ENCODE measurements around the gene HMGN3.
"Not testable (repeated sequence)": the region's sequence is repeated elsewhere in the genome, so short reads cannot be mapped to it uniquely, and the experiment has no call there.

HMGN3 gene

DNA sequence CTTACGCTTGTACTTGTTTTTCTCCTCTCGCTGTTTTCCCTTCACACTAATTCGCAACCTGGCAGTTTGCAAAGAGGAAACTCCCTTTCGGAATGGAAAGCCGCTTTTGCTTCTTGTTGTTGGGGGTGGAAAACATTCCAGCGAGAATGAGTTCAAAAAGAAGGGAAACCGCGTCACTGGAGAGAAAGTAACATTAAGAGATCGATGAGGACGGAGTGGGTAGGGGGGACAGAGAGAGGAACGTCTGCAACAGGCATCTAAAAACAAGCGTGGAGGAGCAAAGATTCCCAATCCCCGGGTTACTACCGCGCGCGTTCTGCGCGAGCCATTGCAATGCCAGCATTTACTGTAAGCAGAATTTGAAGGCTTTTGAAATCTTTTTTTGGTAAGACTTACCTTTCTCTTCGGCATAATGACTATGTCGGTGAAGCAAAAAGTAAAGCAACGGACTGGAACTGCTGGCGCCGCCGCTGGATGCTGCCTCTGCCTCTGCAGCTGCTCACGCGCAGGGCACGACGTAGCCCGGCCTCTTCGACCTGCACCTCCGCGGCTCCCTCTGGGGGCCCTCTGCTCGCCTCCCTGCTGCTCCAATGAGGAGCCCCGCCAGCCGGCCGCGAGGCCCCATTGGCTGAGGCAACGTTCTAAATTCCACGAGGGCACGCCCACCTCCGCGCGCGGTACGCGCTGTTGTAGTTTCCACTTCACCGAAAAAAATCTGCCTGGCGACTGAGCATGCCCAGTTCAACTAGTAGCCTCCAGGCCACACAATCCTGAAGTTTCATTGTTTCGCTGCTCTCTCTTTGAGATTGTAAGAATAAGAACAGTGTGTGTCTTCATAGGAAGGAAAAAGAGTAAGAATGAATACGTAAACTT lies at the start of gene HMGN3:
HMGN3 (minus strand) TSS at position 533 of the 873 bp plus-strand sequence.
- peak; percentile 96 for DNase-seq

DNA sequence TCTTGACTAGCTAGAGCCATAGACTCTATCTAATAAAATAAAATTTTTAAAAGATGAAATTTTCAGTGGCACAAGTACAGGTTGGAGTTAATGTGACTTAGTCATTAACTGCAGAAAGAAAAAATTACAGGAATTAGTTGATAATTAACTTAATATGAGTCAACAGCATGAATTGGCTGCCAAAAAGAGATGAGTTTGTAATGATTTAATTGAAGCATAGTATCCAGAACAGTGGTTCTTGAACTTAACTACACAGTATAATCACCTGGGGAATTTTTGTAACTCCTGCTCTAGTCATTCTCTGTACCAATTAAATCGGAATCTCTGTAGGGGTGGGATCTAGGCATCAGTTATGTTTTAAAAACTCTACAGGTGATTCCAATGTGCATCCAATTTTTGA lies 46.3 kb upstream of the HMGN3 start:
- peak; percentile 50 for DNase-seq

DNA sequence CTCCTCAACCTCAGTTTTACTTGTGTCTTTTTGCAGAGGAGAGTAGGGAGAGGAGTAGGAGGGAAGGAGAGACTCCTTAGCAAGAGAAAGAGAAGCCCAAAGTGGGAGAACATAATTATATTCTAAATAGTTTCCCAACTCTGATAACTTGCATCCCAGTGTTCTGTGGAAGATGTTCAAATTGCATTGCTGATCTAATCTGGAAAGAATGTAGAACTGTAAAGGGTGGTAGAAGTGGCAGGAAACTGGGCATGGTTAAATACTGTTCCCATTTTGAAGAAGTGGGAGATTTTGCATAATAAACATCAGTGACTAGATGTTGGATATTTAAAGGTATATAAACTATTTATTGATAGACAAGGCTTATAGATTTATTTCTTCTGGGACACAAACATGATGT lies 42.6 kb upstream of the HMGN3 start:
- DNase-seq = no peak

DNA sequence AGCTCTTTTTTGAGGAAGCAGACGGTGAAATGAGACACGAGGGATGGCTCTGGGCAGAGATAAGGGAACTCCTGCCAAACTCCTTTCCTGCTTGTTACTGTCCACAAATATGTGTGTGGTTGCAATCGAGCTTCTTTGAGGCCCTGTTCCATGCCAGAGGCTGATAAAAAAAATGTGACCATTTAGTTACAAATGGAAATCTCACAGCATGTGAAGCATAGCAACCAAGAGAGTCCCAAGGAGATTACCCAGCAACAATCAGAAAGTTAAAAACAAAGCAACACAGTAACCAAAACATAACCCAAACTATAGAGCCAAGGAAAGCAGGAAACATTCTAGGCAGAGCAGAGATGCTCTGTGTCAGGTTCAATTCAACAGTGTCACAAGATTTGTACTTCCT lies 35.4 kb upstream of the HMGN3 start:
- DNase-seq = no peak

DNA sequence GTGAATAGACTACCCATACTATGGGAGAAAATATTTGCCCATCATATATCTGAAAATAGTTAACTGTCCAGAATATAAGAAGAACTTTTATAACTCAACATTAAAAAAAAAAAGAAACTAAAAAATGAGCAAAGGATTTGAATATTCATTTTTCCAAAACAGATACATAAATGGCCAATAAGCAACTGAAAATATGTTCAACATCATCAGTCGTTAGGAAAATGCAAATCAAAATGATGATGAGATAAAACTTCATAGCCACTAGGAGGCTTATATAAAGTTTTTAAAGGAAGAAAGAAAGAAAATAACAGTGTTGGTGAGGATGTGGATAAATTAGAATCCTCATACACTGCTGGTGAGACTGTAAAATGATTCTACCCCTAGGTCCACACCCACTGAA lies 32.6 kb upstream of the HMGN3 start:
- no peak for DNase-seq

DNA sequence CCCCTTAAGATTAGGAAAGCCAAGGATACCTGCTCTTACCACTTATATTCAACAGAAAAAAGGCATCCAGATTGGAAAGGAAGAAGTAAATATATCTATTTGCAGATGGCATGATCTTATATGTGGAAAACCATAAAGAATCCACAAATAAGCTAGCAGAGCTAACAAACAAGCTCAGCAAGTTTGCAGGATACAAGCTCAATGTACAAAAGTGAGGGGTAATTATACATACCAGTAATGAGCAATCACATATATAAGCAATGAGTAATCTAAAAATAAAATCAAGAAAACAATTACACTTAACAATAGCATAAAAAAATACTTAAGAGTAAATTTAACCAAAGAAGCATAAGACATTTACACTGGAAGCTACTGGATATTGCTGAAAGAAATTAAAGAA lies 31.6 kb upstream of the HMGN3 start:
- DNase-seq = no peak

DNA sequence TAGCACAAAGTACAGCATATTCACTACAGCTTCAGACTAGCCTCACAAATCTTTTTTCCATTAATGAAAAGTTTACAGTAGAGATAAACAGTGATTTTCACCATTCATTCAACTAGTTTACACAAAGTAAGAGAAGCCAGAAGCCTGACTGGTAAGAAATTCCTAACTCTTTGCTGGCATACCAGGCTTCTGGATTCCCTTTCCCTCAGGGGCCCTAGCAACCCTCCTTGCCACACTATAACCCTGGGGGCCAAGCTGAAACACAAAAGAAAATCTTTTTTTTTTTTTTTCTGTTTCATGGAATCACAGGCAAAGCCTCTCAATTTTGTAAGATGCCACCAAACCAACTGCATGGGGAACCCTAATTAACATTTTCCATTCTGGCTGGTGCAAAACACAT lies 28.9 kb upstream of the HMGN3 start:
- no peak for DNase-seq

DNA sequence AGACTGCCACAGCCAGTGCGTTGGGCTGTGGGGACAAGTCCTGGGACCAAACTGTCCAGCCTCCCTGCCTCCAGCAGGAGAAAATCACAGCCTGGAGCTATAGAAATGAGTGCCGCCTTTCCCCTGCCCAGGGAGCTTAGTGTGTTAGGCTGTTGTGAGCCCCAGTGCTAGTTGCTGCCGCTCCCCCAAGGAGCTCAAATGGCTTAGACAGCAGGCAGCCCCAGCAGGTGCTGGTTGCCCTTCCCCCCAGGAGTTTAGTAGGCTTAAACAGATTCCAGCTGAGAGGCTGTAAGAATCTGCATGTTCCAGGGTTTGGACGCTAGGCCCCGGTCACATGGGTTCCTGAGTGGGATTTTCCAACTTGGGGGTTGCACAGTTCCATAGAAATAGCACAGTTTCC lies 27.2 kb upstream of the HMGN3 start:
- DNase-seq = no peak

DNA sequence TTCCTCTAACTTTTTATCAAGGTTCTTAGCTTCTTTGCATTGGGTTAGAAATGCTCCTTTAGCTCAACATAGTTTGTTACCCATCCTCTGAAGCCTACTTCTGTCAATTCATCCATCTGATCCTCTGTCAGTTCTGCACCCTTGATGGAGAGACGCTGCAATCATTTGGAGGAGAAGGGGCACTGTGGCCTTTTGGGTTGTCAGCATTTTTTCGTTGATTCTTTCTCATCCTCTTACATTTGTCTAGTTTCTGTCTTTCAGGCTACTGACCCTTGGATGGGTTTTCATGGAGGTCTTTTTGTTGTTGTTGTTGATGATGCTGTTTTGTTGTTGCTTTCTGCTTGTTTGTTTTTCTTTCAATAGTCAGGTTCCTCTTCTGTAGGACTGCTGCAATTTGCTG lies 26.3 kb upstream of the HMGN3 start:
- DNase-seq = no peak

DNA sequence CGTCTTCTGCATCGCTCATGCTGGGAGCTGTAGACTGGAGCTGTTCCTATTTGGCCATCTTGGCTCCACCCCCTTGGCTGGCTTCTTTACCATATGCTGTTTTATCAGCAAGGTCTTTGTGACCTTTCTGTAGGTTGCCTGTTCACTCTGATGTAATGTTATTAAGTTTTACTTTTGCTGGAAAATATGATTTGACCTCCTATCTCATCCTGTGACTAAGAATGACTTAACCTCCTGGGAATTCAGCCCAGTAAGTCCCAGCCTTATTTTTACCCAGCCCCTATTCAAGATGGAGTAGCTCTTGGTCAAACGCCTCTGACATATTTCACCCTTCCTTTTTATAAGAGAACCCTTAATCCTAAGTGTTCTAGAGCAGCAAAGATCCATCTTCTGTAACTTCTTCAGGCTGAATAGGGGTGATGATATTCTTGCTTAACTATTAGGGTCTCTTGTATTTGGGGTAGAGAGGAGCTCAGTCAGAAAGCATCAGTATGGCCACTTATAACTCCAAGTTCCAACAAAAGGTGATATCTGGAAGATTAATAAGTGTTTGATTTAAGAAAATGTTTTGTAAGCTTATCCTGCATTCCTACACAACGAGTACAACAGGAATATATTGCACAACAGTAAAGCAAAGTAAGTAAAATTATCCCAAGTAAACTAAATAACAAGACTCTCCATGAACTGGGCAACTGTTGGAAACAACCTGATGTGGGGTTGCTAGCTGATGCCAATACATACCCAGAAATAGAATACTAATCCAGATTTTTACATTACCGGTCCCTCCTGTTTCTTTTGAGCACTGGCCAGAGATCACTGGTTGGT lies 23.1 kb upstream of the HMGN3 start:
- DNase-seq = no peak

DNA sequence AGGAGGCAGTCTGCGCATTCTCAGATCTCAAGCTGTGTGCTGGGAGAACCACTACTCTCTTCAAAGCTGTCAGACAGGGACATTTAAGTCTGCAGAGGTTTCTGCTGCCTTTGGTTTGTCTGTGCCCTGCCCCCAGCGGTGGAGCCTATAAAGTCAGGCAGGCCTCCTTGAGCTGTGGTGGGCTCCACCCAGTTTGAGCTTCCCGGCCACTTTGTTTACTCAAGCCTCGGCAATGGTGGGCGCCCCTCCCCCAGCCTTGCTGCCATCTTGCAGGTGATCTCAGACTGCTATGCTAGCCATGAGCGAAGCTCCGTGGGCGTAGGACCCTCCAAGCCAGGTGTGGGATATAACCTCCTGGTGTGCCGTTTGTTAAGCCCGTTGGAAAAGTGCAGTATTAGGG lies 22.3 kb upstream of the HMGN3 start:
- not testable (repeated sequence) for DNase-seq

DNA sequence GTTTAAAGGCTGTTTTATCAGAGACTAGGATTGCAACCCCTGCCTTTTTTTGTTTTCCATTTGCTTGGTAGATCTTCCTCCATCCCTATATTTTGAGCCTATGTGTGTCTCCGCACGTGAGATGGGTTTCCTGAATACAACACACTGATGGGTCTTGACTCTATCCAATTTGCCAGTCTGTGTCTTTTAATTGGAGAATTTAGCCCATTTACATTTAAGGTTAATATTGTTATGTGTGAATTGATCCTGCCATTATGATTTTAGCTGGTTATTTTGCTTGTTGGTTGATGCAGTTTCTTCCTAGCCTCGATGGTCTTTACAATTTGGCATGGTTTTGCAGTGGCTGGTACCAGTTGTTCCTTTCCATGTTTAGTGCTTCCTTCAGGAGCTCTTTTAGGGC lies 20.6 kb upstream of the HMGN3 start:
- DNase-seq = not testable (repeated sequence)

DNA sequence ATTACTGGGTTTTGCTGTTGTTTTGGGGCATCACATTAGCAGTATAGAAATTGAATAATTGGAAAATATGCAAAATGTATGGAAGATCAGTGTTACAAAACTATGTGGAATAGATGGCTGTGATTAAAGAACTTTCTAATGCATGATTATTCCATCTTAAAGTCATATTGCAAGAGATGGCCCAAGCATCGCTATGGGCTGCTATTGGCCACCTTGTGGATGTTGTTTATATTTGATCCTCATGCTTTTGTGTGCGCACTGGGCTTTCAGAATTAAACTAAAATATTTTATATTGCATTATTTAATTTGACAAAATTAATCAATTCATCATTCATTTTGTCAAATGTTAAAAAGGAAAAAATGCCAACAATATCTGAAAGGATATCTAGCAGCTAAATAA lies 16.1 kb upstream of the HMGN3 start:
- no peak for DNase-seq

DNA sequence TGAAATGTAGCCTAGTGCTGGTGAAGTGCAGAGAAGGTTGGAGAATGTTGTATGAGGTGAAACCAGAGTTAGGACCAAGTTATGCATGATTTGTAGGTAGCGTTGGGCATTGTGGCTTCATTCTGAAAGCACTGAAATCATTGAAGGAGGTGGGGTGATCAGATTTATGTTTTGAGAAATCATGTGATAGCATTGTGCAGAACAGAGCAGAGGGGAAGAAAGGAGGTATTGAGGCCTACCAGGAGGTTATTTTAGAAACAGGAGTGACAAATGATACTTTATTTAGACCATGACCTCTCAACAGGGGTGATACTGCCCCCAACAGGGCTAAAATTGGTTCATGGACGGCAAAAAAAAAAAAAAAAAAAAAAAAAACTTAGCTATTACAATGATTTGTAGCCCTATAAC lies 15.6 kb upstream of the HMGN3 start:
- no peak for DNase-seq

DNA sequence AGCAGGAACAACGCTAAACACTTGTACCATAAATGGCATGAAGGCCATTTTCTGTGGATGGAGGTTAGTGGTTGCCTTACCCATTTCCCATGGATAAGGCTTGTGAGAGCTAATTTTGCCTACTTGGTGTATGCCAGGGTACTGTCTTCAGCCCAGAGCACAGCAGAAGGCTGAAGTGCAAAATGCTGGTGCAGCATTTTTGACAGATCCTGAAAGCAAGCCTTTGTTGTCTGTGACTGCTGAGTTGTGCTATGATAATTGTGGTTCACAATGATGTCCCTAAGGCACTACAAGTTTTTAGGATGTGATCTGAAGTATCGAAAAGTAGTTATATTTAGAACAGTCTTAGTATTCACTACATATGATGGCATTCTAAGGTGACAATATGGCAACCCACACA lies 14.7 kb upstream of the HMGN3 start:
- DNase-seq = no peak

DNA sequence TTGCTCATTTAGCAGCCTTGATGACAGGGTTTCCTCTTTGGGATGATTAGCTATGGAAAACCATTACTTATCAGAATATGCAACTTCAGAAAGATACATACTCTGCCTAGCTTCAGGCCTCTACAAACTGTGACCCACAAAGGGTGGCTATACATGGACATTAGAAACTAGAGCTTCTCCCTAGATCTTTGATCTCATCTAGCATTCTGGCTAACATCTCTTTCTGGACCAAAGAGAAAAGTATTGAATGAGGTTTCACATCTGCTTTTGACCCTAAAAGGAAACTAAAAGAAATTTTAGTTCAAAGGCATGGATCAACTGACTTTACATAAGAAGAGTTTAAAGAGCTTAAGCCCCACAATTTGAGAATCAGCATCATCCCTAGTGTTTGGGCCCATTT lies 12.4 kb upstream of the HMGN3 start:
- DNase-seq = no peak

DNA sequence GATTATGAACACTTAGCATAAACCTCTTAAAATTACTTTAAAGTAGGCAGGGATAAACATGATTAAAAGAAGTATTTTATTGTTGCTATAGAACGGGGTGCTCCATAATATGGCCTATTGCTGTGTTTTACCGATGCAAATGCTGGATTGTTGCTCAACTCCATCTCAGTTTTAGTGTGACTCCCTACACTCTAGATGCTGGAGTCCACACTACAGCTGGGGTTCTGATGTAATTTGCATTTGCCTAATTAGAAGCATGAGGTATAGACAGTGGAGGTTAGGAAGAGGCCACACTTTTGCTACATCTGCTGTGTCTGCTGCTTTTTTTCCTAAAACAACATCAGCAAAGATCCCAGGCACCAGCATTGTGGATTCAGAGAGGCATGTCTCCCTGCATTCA lies 6.7 kb upstream of the HMGN3 start:
- DNase-seq = no peak

DNA sequence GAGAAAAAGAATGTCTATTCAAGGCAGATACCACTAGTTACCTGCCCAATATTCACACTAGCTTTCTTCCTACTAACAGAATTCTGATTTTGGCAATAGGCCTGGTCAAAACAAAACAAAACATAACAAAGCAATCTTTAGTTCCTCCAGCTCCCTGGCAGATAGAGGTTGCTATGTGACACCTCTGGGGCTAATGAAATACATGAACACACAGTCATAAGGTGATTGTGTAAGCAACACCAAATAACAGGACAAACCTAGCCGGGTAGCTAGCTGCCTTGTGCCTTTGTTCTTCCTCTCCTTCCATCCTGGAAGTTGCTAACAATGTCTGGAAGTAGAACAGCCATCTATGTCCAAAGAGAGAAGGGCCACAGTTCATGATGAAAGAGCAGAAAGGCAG lies 6.0 kb upstream of the HMGN3 start:
- DNase-seq = no peak

DNA sequence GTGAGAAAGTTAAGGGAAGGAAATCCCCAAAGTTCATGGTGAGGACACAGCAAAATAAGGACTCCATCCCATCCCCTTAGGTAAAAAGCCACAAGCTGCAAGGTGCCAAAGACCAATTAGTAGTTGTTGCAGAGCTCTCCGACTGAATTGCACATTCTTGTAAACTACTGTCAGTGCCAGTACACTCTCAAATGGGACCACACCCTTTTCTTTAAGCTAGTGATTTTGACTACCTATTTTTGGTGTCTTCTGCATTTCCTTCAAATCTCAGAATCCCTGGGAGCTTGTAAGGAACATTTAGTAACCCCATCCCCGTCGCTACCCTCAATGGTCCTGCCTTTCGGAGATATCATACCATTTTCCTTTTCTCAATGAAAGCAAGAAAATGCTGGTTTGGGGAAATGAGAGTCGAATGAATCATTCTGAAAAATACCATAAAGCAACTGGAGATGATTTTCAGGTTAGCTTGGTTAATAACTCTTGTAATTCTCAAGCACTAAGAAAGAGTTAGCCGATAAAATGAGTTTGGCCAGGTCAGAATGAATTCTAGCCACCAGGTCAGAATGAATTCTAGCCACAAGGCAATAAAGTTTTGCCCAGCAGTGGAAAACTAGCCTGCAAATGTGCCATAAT lies 5.2 kb upstream of the HMGN3 start:
- DNase-seq = no peak

DNA sequence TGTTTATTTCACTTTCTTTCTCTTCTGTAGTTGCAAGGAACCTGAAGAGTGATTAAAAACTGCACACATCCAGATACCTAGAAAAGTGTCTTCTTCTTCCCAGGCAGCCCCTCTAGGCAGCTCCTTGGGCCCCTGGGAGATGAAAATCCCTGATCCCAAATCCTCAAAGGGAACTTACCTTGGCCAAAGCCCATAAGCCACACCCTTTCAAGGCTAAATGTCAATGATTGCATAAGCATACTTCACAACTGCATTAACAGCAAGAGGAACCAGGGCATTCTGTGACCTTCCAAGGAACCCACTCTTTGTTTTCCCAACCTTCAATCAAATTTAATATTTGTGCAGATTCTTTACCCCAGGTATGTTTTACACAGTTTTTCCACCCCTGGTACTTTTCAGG lies 4.4 kb upstream of the HMGN3 start:
- no peak for DNase-seq

DNA sequence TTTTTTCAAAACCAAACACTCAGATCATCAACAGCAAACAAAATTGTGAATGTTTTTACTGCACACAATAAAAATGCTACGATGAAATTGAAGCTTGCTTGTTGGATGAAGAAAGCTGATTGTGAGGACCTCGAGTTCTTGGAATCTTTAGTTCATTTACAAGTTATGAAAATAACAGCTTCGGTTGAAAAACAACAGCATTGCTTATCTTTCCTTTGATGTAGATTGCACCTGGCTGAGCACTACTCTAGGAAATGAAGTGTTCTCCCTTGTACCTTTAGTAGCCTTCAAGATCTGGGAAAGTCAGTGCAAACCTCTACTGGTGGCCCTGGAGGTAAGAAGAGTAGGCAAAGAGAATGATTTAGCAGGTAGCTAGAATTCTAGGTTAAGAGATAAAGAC lies 2.2 kb upstream of the HMGN3 start:
- DNase-seq = no peak

DNA sequence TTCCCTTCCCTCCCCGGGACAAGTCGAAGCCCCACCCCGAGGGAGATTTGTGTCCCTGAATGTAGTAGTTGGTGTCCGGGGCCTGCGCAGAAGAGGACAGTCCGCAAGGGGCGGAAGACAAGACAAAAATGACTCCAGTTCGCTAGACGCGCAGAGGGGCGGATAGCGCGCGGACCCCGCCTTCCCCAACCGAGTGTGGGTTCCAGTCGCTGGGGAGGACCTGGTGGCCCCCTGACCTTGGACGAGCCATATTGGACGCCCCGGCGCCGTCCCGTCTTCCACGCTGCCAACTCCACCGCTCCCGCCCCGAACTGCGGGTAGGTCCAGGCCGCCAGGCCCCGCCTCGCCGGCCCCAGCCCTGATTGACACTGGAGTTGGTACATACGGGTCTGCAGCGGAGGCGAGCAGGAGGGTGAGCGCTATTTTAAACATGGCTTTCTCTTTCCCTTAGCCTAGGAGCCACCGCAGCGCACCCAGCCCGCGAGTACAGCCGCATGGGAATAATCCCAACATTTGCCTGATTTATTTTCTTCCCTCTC lies 802 bp downstream of the HMGN3 start:
- peak; percentile 87 for DNase-seq

DNA sequence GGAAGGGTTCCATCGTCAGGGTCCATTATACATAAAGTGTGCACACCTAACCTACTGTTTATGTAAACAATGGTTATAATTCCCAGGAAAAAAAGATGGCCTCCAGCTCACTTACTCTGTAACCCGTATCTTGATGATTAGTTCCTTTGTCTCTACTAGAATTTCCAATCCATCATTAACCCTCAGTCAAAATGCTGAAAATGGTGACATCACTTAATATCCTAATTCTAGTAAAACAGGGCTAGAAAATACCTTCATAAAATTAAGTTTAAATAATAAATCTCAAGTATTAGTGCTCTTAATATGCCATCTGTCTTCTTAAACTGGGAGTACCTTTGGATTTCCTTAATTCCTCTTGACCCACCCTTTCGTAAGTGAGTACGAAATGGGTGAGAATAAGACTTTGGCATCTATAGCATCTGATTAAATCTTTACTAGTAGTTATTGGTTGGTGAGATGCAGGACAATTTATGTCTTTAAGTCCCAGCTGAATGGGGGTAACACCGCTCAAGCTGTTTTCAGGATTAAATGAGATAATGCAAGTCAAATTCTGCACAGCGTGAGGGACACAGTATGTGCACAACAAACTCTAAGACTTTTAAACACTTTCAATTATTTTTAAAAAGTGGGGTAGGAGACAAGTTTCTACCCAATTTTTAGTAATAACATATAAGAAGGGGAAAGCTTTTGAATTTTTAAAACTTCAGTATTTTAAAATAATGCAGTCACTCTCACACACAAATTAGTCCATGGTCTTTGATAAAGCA lies 1.6 kb downstream of the HMGN3 start:
- DNase-seq = no peak
